DMS153 treated with DMSO at 0.1 percent for 48 hours (cell line): ENCODE measurements around the gene IDH3A.
"Not testable (repeated sequence)": the region's sequence is repeated elsewhere in the genome, so short reads cannot be mapped to it uniquely, and the experiment has no call there.

ENCODE experiments used
- DNase-seq: peaks from one replicate; lab custom pipeline; 2025; ENCODE audit not compliant: unreplicated experiment; lab: John Stamatoyannopoulos, UW

Gene IDH3A

DNA sequence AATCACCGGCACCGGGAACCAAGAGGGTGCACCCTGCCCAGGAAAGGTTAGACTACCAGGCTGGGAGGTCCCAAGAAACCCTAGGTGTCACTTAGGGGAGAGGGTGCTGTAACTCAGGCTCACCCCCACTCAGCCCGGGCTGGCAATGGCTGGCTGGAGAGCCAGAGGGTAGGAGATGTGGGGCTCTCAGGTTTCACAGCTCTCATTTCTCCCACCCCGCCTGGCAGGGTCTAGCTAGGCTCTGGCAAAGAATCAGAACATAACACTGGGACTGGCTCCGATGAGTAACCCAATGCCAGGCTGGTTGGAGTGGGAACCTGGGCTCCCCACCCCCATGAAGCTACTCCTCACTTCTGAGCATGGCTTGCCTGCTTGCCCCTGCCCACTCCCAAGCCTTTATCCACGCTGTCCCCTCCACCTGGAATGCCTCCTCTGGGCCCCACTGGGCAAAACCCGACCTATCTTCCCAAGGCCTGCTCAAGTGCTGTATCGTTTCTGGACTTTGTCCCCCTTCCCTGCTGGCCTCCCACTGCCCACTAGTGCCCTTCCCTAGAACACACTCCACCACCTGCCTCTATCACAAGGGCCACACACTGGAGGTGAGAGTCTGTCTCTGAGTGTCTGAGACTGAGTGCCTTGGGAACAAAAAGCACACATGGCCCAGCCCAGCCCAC lies 19.9 kb upstream of the IDH3A start:
- no peak for DNase-seq

DNA sequence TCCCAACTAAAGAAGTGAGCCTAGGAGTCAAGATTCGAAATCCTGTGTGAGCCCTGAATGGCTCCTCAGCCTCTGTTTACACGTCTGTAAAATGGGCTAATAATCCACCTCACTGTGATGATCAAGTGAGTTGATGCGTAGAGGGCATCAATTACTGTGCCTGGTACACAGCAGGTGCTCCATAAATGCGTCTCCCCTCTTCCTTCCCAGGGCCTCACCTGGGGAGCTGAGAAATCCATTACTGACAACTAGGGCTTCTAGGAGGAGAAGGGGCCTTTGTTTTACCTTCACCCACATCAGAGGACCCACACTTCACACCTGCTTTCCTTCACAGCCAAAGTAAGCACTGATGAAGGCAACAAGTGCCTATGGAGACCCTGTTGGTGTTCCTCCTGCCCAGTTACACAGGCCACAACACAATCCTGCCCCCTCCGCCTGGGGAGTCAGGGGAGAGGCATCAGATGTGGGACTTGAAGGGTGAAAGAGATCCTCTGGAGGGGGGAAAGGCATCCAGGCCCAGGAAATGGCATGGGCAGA lies 19.3 kb upstream of the IDH3A start:
- no peak for DNase-seq

DNA sequence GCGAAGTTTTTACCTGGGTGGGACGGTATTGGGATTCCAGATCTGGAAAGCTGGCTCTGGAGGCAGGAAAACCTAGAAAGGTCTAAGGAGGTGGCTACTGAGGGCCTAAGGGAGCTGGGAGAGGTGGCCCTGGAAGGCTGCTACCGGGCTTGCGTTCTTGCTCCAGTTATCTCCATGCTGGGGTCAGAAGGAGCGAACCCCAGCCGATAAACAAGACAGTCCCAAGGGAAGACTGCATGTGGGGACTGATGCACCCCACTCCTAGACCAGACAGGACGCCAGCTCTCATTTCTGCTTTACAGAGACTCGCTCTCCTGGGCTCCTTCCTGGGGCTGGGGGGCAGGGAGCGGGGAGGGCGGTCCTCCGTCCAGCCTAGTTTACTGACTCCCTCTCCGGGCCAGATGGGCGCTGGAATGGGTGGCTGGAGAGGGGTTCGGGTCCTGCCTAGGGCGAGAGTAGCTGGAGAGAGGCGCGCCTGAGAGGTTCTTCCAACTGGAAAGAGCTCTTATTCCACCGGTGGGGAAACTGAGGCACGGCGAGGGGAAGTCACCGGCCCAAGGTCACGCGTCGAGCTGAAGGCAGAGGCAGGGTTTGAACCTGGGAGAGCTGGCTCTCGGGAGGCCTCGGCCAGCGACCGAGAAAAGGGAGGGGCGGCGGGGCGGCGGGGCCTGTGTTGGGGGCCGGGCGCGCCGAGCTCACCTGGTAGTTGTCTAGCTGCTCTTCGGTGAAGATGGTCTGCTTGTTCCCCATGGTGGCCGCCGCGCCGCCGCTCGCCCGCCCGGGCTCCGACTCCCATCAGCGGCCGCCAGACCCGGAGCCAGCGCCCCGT lies 18.5 kb upstream of the IDH3A start:
- no peak for DNase-seq

GRCh38 chr15:78131295-78132061 lies 17.7 kb upstream of the IDH3A start, which contains the start of gene CIB2:
Gene CIB2 (minus strand): TSS chr15:78131445. CDS start chr15:78131215, 230 bp downstream.
- DNase-seq: peak; percentile 1

GRCh38 chr15:78133801-78134200 lies 15.4 kb upstream of the IDH3A start:
- no peak for DNase-seq

GRCh38 chr15:78139578-78139977 lies 9.6 kb upstream of the IDH3A start:
- DNase-seq: no peak

DNA sequence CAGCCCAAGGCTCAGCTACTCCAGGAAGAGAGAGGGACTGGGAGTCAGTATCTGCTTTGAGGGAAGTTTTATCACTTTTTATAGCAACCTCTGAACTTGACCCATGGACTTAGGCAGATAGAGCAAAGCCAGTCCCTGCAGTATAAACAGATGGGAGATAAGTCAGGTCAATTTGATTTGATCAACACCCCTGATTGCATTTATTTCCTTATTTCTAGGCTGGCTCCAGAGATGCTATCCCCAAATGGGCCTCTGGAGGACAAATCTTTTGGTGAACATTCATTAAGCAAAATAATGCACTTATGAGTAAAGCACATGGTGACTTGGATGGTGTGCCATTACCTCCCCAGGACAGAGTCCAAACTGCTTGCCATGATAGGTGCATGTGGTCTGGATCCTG lies 8.9 kb upstream of the IDH3A start:
- no peak for DNase-seq

DNA sequence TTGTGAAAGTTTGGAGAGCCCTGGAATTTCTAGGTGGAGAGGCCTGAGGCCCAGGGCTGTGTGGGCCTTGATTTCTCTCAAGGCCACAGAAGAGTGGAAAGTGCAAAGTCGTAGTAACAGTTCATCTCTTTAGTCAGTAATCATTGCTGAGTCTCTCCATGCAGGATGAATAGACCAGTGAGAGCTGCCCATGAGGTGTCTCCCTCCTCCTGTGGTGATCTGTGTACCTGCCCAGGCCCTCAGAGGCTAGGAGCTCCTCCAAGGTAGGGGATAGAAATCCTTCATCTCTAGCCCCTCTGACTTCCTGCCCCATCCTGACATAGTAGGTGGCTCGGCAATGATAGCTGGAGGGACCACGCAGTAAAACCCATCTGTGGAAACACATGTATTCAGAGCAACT lies 6.8 kb upstream of the IDH3A start:
- no peak for DNase-seq

DNA sequence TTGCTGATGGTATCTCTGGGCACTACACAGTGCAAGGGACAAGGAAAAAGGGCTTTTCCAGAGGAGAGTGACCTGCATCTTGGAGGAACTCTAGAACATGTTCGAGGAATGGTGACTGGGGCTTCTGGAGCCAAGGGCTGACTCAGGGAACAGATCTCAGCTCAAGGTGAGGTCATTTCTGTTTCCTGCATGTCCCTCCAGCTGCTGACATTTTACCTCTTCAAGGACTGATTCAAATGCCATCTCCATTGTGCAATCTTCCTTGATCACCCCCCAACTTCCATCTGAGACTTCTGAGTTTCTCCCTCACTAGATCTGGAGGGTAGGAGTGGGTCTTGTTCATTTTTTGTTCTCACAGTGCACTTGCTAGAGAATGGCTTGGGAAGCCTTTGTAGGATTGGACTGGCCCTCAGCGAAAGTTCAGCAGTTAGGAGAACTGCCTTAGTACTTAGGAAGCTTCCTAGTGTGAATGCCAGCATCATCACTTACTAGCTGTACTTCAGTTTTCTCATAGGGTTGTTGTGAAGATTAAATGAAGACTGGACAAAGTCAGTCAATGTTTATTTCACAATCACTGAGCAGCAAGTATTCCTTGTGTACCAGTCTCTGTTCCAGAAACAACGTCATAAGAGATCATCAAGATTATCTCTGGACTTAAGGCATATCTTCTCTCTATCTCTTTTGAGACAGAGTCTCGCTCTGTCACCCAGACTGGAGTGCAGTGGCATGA lies 2.6 kb upstream of the IDH3A start:
- DNase-seq: no peak

DNA sequence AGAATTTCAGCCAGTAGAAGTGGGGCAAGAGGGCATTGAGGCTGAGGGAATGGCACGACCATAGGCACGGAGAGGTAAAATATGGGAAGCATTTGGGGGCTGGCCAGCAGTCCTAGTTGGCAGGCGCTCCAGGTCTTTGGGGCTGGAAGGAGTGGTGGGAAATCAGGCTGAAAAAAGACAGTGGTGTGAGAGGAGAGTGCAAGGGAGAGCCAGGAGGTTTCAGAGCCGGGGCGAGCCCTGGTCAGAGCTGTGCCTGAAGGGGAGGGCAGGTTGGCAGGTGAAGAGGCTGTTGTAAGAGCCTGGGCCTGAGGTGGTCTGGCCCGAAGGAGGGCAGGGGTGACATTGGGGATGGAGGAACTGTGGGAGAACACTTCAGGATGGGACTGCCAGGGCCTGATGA lies 1.6 kb upstream of the IDH3A start:
- DNase-seq: no peak

GRCh38 chr15:78148392-78149067 lies 632 bp upstream of the IDH3A start:
- no peak for DNase-seq

GRCh38 chr15:78149805-78150751 lies 916 bp downstream of the IDH3A start:
- peak; percentile 14 for DNase-seq

DNA sequence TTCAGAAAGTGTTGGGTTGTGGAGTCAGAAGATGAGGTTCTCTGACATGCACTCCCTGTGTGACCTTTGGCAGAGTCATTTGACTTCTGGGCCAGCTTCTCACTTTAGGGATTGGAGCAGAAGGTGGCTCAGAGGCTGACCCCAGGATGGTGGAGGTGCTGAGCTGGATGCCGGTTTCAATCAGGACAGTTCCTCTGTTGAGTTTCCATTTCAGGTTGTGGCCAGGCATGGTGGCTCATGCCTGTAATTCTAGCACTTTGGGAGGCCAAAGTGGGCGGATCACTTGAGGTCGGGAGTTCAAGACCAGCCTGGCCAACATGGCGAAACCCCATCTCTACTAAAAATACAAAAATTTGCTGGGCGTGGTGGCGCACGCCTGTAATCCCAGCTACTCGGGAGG lies 1.9 kb downstream of the IDH3A start:
- DNase-seq: not testable (repeated sequence)

- no peak for DNase-seq
Measured at GRCh38 chr15:78154955-78155354, 5.8 kb downstream of the IDH3A start.

DNA sequence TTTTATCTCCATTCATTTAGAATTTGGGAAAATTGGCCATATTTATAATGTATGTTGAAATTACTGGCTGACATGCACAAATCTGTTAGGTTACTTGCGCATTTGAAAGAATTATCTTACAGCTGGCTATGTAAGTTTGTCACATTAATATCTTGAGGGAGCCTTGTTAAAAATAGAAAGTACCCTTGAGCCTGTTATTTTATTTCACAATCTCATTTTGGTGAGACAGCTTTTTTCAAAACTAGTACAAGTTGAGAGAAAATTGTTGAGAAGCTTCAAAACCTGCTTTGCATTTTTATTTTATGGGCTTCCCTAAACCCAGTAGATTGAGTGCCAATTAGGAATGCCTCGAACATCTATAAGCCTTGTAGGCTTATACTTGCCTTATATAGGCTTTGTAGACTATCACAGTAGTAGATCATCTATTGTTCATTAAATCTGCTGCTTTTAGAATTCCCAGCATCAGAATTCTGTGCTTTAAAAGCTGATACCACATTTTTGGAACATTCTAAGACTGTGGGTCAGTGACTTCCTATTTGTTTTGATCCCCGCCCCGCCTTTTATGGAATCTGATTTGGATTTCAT lies 6.3 kb downstream of the IDH3A start:
- no peak for DNase-seq

GRCh38 chr15:78156653-78157052 lies 7.5 kb downstream of the IDH3A start:
- DNase-seq: no peak

DNA sequence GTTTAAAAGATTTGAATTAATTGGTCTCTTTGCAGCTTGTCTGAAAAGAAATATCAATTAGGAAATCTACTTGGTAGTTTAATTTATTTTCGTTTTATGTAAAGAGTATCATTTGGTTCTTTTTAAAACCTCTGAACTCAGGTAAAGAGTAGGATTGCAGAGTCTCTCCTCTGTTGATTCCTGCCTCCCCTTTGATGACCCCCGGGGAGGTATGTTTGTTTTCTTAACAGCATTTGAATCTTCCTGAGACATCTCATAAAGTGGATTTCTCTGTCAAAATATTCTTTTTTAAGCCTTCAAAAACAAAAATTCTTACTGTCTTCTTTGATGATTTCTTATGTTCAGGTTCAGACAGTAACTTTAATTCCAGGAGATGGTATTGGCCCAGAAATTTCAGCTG lies 8.0 kb downstream of the IDH3A start:
- no peak for DNase-seq

DNA sequence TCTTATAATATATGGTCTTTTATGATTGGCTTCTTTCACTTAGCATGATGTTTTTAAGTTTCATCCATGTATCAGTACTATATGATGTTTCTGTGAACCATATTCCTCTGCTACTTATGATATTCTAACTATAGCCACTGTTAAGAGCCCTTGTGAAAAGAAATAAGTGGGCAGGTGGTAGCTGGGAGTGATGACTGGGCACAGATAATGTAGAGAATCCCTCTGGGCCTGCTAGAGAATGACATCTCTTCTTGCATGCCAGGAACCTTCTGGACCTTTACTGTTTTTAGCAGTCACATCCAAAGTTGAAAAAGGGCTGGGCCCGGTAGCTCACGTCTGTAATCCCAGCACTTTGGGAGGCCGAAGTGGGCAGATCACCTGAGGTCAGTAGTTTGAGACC lies 10.2 kb downstream of the IDH3A start:
- DNase-seq: no peak

GRCh38 chr15:78162038-78162437 lies 12.9 kb downstream of the IDH3A start:
- no peak for DNase-seq
